Neural cell (in vitro differentiated cells): ENCODE data around the gene HACD3. TPM values are rescaled to one million over a fixed set of nuclear protein-coding genes. Genes with fewer than 3 reads are reported as not detected.

Source experiments
- H2AFZ ChIP-seq: fragments of 200-600, 300-800 bp; sonication (generic), shearing (Covaris generic); 2 replicates; pipeline ENCODE4 v1.6.0; 2014; ENCODE audit warnings: low read depth, mild to moderate bottlenecking, antibody characterized with exemption, low read length, moderate library complexity
- H3F3A ChIP-seq: fragments of 200-600 bp; shearing (Covaris generic); 2 replicates; pipeline ENCODE4 v1.6.1; 2016; ENCODE audit warnings: mild to moderate bottlenecking, moderate library complexity, mixed read lengths, antibody characterized with exemption, low read length; ENCODE audit not compliant: insufficient read depth, poor library complexity, severe bottlenecking
- H3K27ac ChIP-seq: fragments of 200-600, 300-800 bp; sonication (generic), shearing (Covaris generic); 2 replicates; pipeline ENCODE4 v1.5.1; 2014; ENCODE audit warnings: mild to moderate bottlenecking, low read length, moderate library complexity
- H3K27me3 ChIP-seq: fragments of 300-800, 200-600 bp; sonication (generic), shearing (Covaris generic); 2 replicates; pipeline ENCODE4 v1.6.0; 2014; ENCODE audit warnings: mild to moderate bottlenecking, low read depth, low read length, moderate library complexity; ENCODE audit not compliant: insufficient read depth
- H3K36me3 ChIP-seq: fragments of 300-800, 200-600 bp; sonication (generic), shearing (Covaris generic); 2 replicates; pipeline ENCODE4 v1.5.1; 2014; ENCODE audit warnings: mild to moderate bottlenecking, antibody characterized with exemption, low read length, moderate library complexity; ENCODE audit not compliant: insufficient read depth
- H3K4me2 ChIP-seq: fragments of 300-800, 200-600 bp; sonication (generic), shearing (Covaris generic); 2 replicates; pipeline ENCODE4 v1.6.0; 2014; ENCODE audit warnings: mild to moderate bottlenecking, low read length
- H3K4me3 ChIP-seq: fragments of 300-800, 200-600 bp; sonication (generic), shearing (Covaris generic); 2 replicates; pipeline ENCODE4 v1.5.1; 2014; ENCODE audit warnings: mild to moderate bottlenecking, low read length, moderate library complexity
- H3K79me2 ChIP-seq: fragments of 200-600 bp; shearing (Covaris generic); replicated peaks from 2 replicates; pipeline ENCODE4 v1.6.0; 2014; ENCODE audit warnings: mild to moderate bottlenecking, low read length, moderate library complexity; ENCODE audit not compliant: insufficient read depth
- H3K9ac ChIP-seq: fragments of 300-800, 200-600 bp; sonication (generic), shearing (Covaris generic); 2 replicates; pipeline ENCODE4 v1.6.1; 2016; ENCODE audit warnings: mild to moderate bottlenecking, low read length, mixed read lengths
- H3K9me2 ChIP-seq: fragments of 200-600 bp; shearing (Covaris generic); 2 replicates; pipeline ENCODE4 v1.6.1; 2016; ENCODE audit warnings: mild to moderate bottlenecking, low read length, mixed read lengths; ENCODE audit not compliant: insufficient read depth
- H3K9me3 ChIP-seq: fragments of 200-600, 300-800 bp; sonication (generic), shearing (Covaris generic); 2 replicates; pipeline ENCODE4 v1.6.1; 2016; ENCODE audit warnings: mild to moderate bottlenecking, mixed run types, low read length, moderate library complexity, mixed read lengths
- H4K20me1 ChIP-seq: fragments of 200-600 bp; shearing (Covaris generic); 2 replicates; pipeline ENCODE4 v1.6.1; 2016; ENCODE audit warnings: mild to moderate bottlenecking, mixed run types; ENCODE audit not compliant: insufficient read depth
- EP300 ChIP-seq: fragments of 450-650 bp; conservative IDR thresholded peaks from 2 replicates; pipeline ENCODE4 v1.6.1; 2014; ENCODE audit warnings: antibody characterized with exemption, mild to moderate bottlenecking, moderate library complexity; ENCODE audit not compliant: poor library complexity, severe bottlenecking
- EZH2 ChIP-seq: fragments of 200-600, 300-800 bp; shearing (Covaris generic), sonication (generic); IDR thresholded peaks from 2 replicates; pipeline ENCODE4 v1.6.1; 2014; ENCODE audit warnings: antibody characterized with exemption, low read length, borderline replicate concordance, mild to moderate bottlenecking; ENCODE audit not compliant: insufficient read depth, poor library complexity, severe bottlenecking
- MXI1 ChIP-seq: fragments of 450-650 bp; conservative IDR thresholded peaks from 2 replicates; pipeline ENCODE4 v1.6.1; 2014; ENCODE audit warnings: antibody characterized with exemption, mild to moderate bottlenecking; ENCODE audit not compliant: poor library complexity, severe bottlenecking
- POLR2AphosphoS5 ChIP-seq: IDR thresholded peaks from 2 replicates; pipeline ENCODE4 v1.6.1; 2012
- RAD21 ChIP-seq: fragments of 450-650 bp; conservative IDR thresholded peaks from 2 replicates; pipeline ENCODE4 v1.6.1; 2014; ENCODE audit warnings: antibody characterized with exemption, mild to moderate bottlenecking, moderate library complexity
- SMC3 ChIP-seq: fragments of 450-650 bp; conservative IDR thresholded peaks from 2 replicates; pipeline ENCODE4 v1.6.1; 2014; ENCODE audit warnings: antibody characterized with exemption, mild to moderate bottlenecking, moderate library complexity; ENCODE audit not compliant: poor library complexity
- TAF1 ChIP-seq: IDR thresholded peaks from 2 replicates; pipeline ENCODE4 v1.6.1; 2012; ENCODE audit warnings: low read depth
- polyA plus RNA-seq: library from polyadenylated mRNA; depleted of rRNA; stranded (reverse); fragments of >200 nt; gene quantifications from 2 replicates; pipeline ENCODE4 v1.2.3, GENCODE V29; 2014
- TF ChIP-seq, protein P1 (sequence below): IDR thresholded peaks from 2 replicates; pipeline ENCODE4 v1.6.1; 2012; ENCODE audit warnings: borderline replicate concordance
- TF ChIP-seq, protein P2 (sequence below): fragments of 450-650 bp; IDR thresholded peaks from 2 replicates; pipeline ENCODE4 v1.5.1; 2014; ENCODE audit warnings: antibody characterized with exemption, mild to moderate bottlenecking, moderate library complexity; ENCODE audit not compliant: poor library complexity, severe bottlenecking

Gene HACD3
- polyA plus RNA-seq, 1 donor from 2014 or later: 177 TPM

DNA sequence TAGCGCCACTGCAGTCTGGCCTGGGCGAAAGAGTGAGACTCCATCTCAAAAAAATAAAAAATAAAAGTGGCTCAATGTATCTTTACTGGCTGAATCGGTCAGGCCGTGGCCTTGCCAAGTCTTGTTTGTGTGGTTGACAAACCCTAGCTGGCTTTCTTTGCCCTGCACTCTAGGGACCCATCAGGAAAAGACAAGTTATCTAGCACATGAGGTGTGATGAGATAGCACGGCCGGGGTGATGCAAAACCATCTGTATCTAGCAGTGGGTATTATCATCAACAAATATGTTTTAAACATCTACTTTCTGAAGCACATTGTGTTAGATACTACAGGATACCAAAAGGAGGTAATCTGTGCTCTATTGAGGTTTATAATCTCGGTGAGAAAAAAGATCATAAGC, 8.9 kb upstream of the HACD3 start:
- TF ChIP-seq RAD21 (no peak), POLR2AphosphoS5 (no peak), SMC3 (no peak), EZH2 (no peak), TAF1 (no peak)
- TF ChIP-seq, protein P1, sequence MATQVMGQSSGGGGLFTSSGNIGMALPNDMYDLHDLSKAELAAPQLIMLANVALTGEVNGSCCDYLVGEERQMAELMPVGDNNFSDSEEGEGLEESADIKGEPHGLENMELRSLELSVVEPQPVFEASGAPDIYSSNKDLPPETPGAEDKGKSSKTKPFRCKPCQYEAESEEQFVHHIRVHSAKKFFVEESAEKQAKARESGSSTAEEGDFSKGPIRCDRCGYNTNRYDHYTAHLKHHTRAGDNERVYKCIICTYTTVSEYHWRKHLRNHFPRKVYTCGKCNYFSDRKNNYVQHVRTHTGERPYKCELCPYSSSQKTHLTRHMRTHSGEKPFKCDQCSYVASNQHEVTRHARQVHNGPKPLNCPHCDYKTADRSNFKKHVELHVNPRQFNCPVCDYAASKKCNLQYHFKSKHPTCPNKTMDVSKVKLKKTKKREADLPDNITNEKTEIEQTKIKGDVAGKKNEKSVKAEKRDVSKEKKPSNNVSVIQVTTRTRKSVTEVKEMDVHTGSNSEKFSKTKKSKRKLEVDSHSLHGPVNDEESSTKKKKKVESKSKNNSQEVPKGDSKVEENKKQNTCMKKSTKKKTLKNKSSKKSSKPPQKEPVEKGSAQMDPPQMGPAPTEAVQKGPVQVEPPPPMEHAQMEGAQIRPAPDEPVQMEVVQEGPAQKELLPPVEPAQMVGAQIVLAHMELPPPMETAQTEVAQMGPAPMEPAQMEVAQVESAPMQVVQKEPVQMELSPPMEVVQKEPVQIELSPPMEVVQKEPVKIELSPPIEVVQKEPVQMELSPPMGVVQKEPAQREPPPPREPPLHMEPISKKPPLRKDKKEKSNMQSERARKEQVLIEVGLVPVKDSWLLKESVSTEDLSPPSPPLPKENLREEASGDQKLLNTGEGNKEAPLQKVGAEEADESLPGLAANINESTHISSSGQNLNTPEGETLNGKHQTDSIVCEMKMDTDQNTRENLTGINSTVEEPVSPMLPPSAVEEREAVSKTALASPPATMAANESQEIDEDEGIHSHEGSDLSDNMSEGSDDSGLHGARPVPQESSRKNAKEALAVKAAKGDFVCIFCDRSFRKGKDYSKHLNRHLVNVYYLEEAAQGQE: no peak

DNA sequence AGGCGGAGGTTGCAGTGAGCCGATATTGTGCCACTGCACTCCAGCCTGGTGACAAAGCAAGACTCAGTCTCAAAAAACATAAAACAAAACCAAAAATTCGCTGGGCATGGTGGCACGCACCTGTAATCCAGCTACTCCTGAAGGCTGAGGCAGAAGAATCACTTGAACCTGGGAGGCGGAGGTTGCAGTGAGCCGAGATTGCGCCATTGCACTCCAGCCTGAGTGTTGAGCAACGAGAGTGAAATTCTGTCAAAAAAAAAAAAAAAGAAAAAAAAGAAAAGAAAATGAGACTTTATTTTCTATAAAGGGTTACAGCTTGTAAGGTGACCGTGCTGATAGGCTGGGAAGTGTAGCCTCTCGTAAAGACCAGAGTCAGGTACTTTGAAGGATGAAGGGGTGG, 6.0 kb upstream of the HACD3 start:
- no peaks in the 10 kb centered on the region for H3K9me2 ChIP-seq
- H2AFZ ChIP-seq: no peak overlapping the region
- no peak overlapping the region for H3K27ac ChIP-seq
- no peak overlapping the region for H3K4me2 ChIP-seq
- no peak for TF ChIP-seq RAD21
- no peak for TF ChIP-seq TAF1
- H3K27me3 ChIP-seq: no peaks in the 10 kb centered on the region
- no peaks in the 10 kb centered on the region for H3F3A ChIP-seq
- no peaks in the 10 kb centered on the region for H3K9me3 ChIP-seq
- no peak overlapping the region for H3K9ac ChIP-seq
- H3K79me2 ChIP-seq: no peaks in the 10 kb centered on the region
- H4K20me1 ChIP-seq: no peaks in the 10 kb centered on the region
- no peak overlapping the region for H3K4me3 ChIP-seq
- H3K36me3 ChIP-seq: no peaks in the 10 kb centered on the region

More for the DNA sequence above, 8.9 kb upstream of the HACD3 start:
- Histone ChIP-seq H3K9me3 (no peaks in the 10 kb centered on the region), H2AFZ (no peak overlapping the region), H3K27me3 (no peaks in the 10 kb centered on the region), H3K4me2 (no peak overlapping the region), H3F3A (peaks cover 2% of the 10 kb centered on the region), H3K27ac (no peak overlapping the region), H3K36me3 (no peaks in the 10 kb centered on the region), H3K4me3 (no peak overlapping the region), H3K9ac (no peak overlapping the region), H3K79me2 (peaks cover 8% of the 10 kb centered on the region), H3K9me2 (no peaks in the 10 kb centered on the region), H4K20me1 (no peaks in the 10 kb centered on the region)

- Histone ChIP-seq H3K79me2 (no peaks in the 10 kb centered on the region), H3K4me3 (no peak overlapping the region), H3K4me2 (no peak overlapping the region), H3K27ac (no peak overlapping the region), H3K27me3 (no peaks in the 10 kb centered on the region), H3K9ac (no peak overlapping the region), H3K9me2 (no peaks in the 10 kb centered on the region), H2AFZ (no peak overlapping the region), H3K9me3 (no peaks in the 10 kb centered on the region), H4K20me1 (no peaks in the 10 kb centered on the region), H3F3A (no peaks in the 10 kb centered on the region), H3K36me3 (no peaks in the 10 kb centered on the region)
- TF ChIP-seq EP300 (no peak), EZH2 (no peak), RAD21 (no peak), TAF1 (no peak), SMC3 (no peak), MXI1 (no peak), POLR2AphosphoS5 (no peak)
- TF ChIP-seq, protein P2, sequence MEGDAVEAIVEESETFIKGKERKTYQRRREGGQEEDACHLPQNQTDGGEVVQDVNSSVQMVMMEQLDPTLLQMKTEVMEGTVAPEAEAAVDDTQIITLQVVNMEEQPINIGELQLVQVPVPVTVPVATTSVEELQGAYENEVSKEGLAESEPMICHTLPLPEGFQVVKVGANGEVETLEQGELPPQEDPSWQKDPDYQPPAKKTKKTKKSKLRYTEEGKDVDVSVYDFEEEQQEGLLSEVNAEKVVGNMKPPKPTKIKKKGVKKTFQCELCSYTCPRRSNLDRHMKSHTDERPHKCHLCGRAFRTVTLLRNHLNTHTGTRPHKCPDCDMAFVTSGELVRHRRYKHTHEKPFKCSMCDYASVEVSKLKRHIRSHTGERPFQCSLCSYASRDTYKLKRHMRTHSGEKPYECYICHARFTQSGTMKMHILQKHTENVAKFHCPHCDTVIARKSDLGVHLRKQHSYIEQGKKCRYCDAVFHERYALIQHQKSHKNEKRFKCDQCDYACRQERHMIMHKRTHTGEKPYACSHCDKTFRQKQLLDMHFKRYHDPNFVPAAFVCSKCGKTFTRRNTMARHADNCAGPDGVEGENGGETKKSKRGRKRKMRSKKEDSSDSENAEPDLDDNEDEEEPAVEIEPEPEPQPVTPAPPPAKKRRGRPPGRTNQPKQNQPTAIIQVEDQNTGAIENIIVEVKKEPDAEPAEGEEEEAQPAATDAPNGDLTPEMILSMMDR: no peak
- TF ChIP-seq, protein P1: no peak
These were observed 4.6 kb upstream of the HACD3 start for GRCh38 chr15:65525622-65526021.
